CMK (cell line): ENCODE measurements around the gene MEFV.
A peak's percentile ranks its signal among the peaks of the same experiment; 100 is the strongest.
"Not testable (repeated sequence)": the region's sequence is repeated elsewhere in the genome, so short reads cannot be mapped to it uniquely, and the experiment has no call there.

Source experiments
- DNase-seq: peaks from one replicate; pipeline ENCODE4 v3.0.0-alpha.2; 2010; ENCODE audit warnings: low read depth

The MEFV gene

DNA sequence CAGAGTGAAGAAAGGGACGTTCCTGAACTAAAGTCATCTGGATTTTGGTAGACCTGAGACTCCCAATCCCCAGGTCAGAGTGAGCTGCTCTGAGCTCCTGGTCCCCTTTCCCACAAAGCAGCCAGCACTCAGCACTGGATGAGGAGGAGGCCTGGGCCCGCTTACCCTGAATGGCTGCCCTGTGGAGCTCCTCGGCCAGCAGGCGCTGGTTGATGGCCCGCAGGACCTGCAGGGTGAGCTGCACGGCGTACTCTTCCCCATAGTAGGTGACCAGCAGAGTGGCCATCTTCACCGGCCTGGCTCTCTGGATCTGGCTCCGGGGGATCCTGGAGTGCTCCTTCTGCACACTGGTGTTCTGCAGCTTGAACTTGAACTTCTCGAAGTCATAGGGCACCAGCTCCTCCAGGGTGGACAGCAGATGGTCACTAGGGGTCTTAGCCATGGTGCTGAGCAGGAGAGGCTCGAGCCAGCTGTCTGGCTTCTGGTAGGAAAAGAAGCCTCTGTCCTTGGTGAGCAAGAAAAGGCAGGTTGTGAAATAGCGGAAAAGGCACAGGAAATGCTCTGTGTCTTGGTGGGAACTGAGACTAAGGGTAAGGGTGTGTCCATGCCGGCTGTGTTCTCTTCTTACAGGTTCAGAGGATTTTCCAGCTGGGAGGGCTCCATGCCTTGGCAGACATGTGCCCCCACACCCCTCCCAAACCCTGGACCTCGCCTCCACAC is at the start of gene MEFV:
Gene MEFV (minus strand): TSS at position 488 of the 720 bp plus-strand sequence. CDS start 46 bp downstream, at position 442.
- DNase-seq, result no peak

DNA sequence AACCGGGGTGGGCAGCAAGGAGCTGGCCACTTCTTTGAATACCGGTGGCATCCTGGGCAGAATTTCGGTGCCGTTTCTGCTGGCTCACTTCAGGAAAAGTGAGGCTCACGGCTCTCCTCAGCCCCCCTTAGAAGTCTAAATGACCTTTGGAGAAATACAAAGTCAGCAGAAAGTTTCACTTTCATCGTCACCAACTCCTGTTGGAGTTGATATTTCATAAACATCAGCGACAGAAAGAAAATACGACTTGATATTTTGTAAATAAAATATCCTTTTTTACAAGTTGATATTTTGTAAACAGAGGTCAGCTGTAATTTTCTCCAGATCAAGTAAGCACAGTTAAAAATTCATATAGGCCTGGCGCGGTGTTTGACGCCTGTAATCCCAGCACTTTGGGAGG is 49.6 kb upstream of the MEFV start:
- no peak for DNase-seq

- peak; percentile 89 for DNase-seq
These were observed 49.0 kb upstream of the MEFV start, which contains the start of the genes TIGD7 and ZNF75A for GRCh38 chr16:3305109-3306068. TIGD7 (minus strand) TSS chr16:3305430; CDS start chr16:3300614, 4,816 bp downstream. ZNF75A (plus strand) TSS chr16:3305497; CDS start chr16:3308429, 2,932 bp downstream.

- DNase-seq, result no peak
These were observed 47.9 kb upstream of the MEFV start for GRCh38 chr16:3304370-3304769.

DNA sequence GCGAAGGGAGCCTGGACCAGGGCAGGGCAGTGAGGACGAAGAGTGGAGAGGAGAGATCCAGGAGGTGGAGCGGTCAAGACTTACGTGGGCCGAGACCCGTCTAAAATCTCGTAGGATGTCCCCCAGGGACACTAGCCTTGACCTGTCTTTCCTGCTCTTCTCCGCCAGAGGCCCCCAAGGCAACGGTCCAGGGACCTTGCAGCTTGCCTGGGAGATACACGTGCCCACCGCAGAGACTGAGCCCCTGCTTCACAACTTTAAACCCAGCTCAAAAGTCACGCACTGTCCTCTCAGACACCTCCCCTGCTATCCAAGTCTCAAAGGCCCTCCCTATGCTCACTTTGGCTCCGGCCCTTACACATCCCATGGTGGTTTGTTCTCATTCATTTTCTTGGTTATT is 39.4 kb upstream of the MEFV start:
- no peak for DNase-seq

DNA sequence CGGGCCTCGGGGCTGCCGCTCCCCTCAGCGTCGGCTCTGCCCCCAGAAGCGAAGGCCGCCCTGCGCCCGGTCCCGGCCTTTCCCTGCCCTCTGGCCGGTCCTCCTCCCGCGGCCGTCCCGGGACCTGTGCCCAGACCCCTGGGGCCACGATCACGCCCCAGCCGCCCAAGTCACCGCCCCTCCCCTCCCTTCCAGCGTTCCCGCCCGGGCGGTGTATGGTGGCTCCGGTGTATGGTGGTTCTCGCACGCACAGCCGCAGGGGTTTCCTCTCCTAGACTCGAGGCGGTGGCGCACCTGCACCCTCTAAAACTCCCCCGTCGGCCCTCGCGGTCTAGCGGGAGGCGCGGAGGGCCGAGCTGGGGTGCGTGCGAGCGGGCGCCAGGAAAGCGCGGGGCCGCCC is 38.8 kb upstream of the MEFV start:
- DNase-seq, result no peak

GRCh38 chr16:3292604-3293003 is 36.2 kb upstream of the MEFV start:
- DNase-seq, result no peak

GRCh38 chr16:3289998-3290673 is 33.7 kb upstream of the MEFV start:
- DNase-seq, result no peak

- no peak for DNase-seq
These were observed 28.7 kb upstream of the MEFV start for GRCh38 chr16:3285131-3285530.

DNA sequence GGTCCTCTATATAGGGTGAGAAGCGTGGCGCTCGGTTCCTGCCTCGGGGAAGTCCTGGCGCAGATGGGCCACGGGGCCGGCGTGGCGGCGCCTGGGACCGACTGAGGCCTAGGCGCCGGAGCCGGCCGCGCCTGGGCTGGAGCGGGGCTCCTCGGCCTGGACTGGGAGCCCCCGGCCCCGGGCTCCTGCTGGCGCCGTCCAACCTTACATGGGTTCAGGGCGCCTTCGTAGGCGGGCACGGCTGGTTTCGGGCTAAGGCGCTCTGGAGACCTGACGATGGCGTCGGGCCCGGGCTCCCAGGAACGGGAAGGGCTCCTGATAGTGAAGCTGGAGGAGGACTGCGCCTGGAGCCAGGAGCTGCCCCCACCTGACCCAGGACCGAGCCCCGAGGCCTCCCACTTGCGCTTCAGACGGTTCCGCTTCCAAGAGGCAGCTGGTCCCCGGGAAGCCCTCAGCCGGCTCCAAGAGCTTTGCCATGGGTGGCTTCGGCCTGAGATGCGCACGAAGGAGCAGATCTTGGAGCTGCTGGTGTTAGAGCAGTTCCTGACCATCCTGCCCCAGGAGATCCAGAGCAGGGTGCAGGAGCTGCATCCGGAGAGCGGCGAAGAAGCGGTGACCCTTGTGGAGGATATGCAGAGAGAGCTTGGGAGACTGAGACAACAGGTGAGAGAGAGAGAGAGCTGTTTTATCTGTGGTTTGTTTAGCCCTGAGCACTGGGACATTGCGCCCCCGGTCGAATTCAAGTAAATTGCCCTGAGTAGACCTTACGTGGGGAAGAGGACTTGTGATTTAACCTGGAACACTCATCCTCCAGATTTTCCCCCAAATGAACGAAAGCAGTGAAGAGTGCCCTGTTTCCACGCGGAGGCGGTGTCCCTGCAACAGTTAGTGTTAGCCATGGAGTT is 27.4 kb upstream of the MEFV start:
- no peak for DNase-seq

GRCh38 chr16:3282730-3283542 is 26.5 kb upstream of the MEFV start, which contains the start of gene ZNF263:
ZNF263 (plus strand) TSS chr16:3283491; CDS start chr16:3283819, 328 bp downstream.
- peak; percentile 89 for DNase-seq

DNA sequence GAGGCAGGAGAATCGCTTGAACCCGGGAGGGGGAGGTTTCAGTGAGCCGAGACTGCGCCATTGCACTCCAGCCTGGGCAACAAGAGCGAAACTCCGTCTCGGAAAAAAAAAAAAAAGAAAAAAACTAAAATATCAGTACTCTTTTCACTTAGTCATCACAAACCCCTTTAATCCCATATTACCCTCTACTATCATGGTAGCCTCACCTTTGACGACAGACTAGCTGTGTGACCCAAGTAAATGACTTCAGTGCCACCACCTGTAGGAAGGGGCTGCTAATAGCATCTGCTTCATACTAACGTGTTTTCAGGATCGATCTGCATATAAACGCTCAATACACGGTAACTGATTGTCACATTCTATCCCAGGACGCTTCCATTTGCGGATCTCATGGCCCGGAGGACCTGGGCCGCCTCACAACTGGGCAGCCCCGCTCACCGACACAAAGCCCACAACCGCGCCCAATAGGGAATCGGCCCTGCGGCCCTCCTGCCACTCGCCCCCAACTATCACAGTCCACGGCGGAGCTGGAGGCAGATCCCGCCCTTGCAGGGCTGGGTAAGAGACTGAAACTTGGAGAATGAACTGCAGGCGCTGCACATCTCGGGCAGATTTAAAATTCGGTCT is 25.8 kb upstream of the MEFV start:
- DNase-seq, result no peak

DNA sequence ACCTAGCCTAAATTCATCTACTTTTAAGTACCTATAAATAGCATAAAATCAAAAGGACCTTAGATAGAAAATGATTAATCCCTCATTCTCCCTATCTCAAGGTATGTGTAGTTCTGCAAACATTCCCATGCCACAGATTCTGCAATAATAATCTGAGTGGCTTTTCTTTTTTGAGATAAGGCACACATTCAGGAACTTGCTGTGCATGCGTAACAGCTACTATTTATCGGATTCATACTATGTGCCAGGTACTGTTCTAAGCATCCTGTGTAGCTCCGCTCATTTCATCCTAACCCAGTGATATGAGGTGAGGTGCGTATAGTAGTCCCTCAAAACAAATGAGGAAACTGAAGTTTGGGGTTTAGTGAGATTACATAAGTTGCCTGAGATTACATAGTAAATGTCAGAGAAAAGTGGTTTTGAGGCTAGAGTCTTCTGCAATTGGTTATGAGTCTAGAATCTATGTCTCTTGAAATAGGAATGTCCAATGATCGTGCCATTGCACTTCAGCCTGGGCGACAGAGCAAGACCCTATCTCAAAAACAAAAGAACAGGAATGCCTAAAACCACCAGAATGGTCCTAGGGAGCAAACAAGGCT is 24.9 kb upstream of the MEFV start:
- no peak for DNase-seq

GRCh38 chr16:3276679-3277078 is 20.2 kb upstream of the MEFV start:
- DNase-seq, result no peak

DNA sequence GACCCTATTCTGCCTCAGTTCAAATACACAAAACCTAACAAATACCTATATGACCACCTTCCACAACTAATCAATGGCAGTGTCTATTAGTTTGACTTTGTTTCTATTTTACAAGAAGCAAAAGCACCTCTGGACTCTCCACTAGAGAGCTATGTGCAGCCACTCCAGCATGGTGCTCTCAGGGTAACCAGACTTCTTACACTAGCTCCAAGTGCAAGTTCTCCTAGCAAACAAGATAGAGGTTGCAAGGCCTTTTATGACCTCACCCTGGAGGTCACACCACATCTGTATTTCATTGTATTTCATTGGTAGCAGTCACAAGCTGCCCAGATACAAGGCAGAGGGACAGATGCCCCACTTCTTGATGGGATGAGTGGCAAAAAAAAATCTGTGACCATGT is 18.5 kb upstream of the MEFV start:
- no peak for DNase-seq

DNA sequence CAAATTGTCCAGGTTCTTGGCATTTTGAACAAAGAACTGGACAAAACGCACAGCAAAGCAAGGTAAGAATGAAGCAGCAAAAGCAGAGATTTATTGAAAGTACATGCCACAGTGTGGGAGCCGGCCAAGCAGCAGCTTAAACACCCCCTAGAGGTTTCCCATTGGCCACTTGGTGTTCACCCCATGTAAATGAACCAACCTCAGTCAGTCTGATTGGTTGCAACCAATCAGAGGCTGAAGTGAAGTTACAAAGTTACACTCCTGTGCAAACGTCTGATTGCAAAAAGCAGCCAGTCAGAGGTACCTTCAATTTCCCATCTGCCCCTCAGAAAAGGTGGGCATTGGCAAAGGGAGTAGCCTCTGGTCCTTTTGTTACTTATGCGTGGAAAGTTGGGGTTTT is 18.1 kb upstream of the MEFV start:
- DNase-seq, result no peak

- not testable (repeated sequence) for DNase-seq
These were observed 14.8 kb upstream of the MEFV start for GRCh38 chr16:3271281-3271680.

GRCh38 chr16:3270718-3271117 is 14.3 kb upstream of the MEFV start:
- not testable (repeated sequence) for DNase-seq

- DNase-seq, result no peak
These were observed 11.9 kb upstream of the MEFV start for GRCh38 chr16:3268294-3268693.
